Gastrocnemius medialis (tissue), 4 donors: ENCODE data around the gene AGRP. TPM values are rescaled to one million over a fixed set of nuclear protein-coding genes. Genes with fewer than 3 reads are reported as not detected.

Experiments used
- ATAC-seq, 2 donors: fragments of 150-250 bp; one replicate each; pipeline ENCODE4 v1.9.1; 2016
- DNase-seq, 2 donors: peaks; one replicate each; pipeline ENCODE4 v3.0.0-alpha.2; 2019
- H3K27ac ChIP-seq, 4 donors: fragments of 200-600 bp; sonication (generic); 1 replicate in 1 of 4; 2 replicates in 3 of 4; pipeline ENCODE4 v1.5.1; 2016 to 2018; ENCODE audit warnings: mild to moderate bottlenecking in 2 of 4, moderate library complexity in 1 of 4
- H3K27me3 ChIP-seq, 3 donors: fragments of 200-600 bp; sonication (generic) in 2 of 3; 1 replicate in 1 of 3; 2 replicates in 2 of 3; pipeline versions ENCODE4 v1.5.1 to v1.6.0; 2016 to 2019; ENCODE audit warnings: mild to moderate bottlenecking in 1 of 3, moderate library complexity in 1 of 3
- H3K36me3 ChIP-seq, 2 donors: fragments of 200-600 bp; sonication (generic) in 1 of 2; one replicate each; pipeline ENCODE4 v1.5.1; 2017 to 2018
- H3K4me1 ChIP-seq, 2 donors: fragments of 200-600 bp; sonication (generic) in 1 of 2; one replicate each; pipeline ENCODE4 v1.5.1; 2016 to 2017; ENCODE audit warnings: mild to moderate bottlenecking in 2 of 2
- H3K4me3 ChIP-seq, 4 donors: fragments of 200-600 bp; sonication (generic) in 3 of 4; 1 replicate in 1 of 4; 2 replicates in 3 of 4; pipeline ENCODE4 v1.5.1; 2016 to 2019; ENCODE audit warnings: mild to moderate bottlenecking in 2 of 4
- H3K9me3 ChIP-seq, 3 donors: fragments of 200-600 bp; sonication (generic) in 2 of 3; 1 replicate in 1 of 3; 2 replicates in 2 of 3; pipeline ENCODE4 v1.5.1; 2016 to 2019
- CTCF ChIP-seq, 5 experiments: fragments of 450-650 bp in 3 of 5; fragments of 200-600 bp in 2 of 5; sonication (generic) in 2 of 5; IDR thresholded peaks in 4 of 5; conservative IDR thresholded peaks in 1 of 5; 1 replicate in 4 of 5; 2 replicates in 1 of 5; pipeline ENCODE4 v1.5.1; 2016 to 2019; ENCODE audit warnings: antibody characterized with exemption in 5 of 5, mild to moderate bottlenecking in 3 of 5, moderate library complexity in 3 of 5
- POLR2A ChIP-seq, 2 donors: fragments of 450-650 bp; IDR thresholded peaks; one replicate each; pipeline ENCODE4 v1.6.1; 2017; ENCODE audit warnings: antibody characterized with exemption in 2 of 2, mild to moderate bottlenecking in 2 of 2, moderate library complexity in 2 of 2
- in situ Hi-C, 4 donors: fragments of 200-750 bp; cut with MboI; loops; one replicate each; pipeline versions ENCODE4 v1.15.0 to v1.8.0; 2017; ENCODE audit warnings: low sequenced_read_pairs in 4 of 4
- intact Hi-C: fragments of 100-400 bp; cut with DNase I; formaldehyde crosslinking; loops from one replicate; pipeline ENCODE4 v1.15.1; 2023; ENCODE audit warnings: low total_unique reads
- total RNA-seq, 4 donors: library from RNA; depleted of rRNA; stranded (reverse); fragments of >200 nt; gene quantifications; one replicate each; pipeline versions ENCODE4 v1.1.0 to v1.2.3, GENCODE V29; 2016

Gene AGRP
- total RNA-seq, 4 donors from 2014 or later = not detected

- ATAC-seq (no peak), DNase-seq (no peak)
- H3K27me3 ChIP-seq = no peaks in the 10 kb centered on the region
- H3K36me3 ChIP-seq = peaks cover 0 to 23% of the 10 kb centered on the region in 2 donors
- no peak for TF ChIP-seq CTCF (IDR thresholded peaks at IDR 0.05 in 4 of 5, conservative IDR thresholded peaks at IDR 0.05 in 1 of 5)
- TF ChIP-seq POLR2A (IDR thresholded peaks at IDR 0.05) = no peak
- no peaks in the 10 kb centered on the region for H3K9me3 ChIP-seq
- peaks cover 28 to 31% of the 10 kb centered on the region in 2 donors for H3K4me1 ChIP-seq
- in situ Hi-C loops = no loop called here
- no peak overlapping the region for H3K27ac ChIP-seq
- no peak overlapping the region for H3K4me3 ChIP-seq
- intact Hi-C loops = no loop called here
Measured at GRCh38 chr16:67438824-67439393, 44.4 kb downstream of the AGRP start.

- intact Hi-C loops = no loop called here
- TF ChIP-seq POLR2A (IDR thresholded peaks at IDR 0.05) = no peak
- no peak overlapping the region for H3K4me3 ChIP-seq
- no peaks in the 10 kb centered on the region for H3K27me3 ChIP-seq
- H3K36me3 ChIP-seq = peaks cover 0 to 23% of the 10 kb centered on the region in 2 donors
- DNase-seq (no peak), ATAC-seq (no peak)
- H3K27ac ChIP-seq = no peak overlapping the region
- in situ Hi-C loops = no loop called here
- H3K9me3 ChIP-seq = no peaks in the 10 kb centered on the region
- H3K4me1 ChIP-seq = peaks cover 21 to 25% of the 10 kb centered on the region in 2 donors
Measured at GRCh38 chr16:67438098-67438791, 45.1 kb downstream of the AGRP start.

- no peaks in the 10 kb centered on the region for H3K27me3 ChIP-seq
- H3K4me3 ChIP-seq = no peak overlapping the region
- peaks cover 0 to 23% of the 10 kb centered on the region in 2 donors for H3K36me3 ChIP-seq
- intact Hi-C loops (no loop called here), in situ Hi-C loops (no loop called here)
- H3K9me3 ChIP-seq = no peaks in the 10 kb centered on the region
- DNase-seq = no peak
- TF ChIP-seq POLR2A (IDR thresholded peaks at IDR 0.05) (no peak), CTCF (IDR thresholded peaks at IDR 0.05 in 4 of 5, conservative IDR thresholded peaks at IDR 0.05 in 1 of 5) (no peak)
- peaks cover 14 to 17% of the 10 kb centered on the region in 2 donors for H3K4me1 ChIP-seq
- H3K27ac ChIP-seq = no peak overlapping the region
- no peak for ATAC-seq
Measured at GRCh38 chr16:67437513-67437912, 45.8 kb downstream of the AGRP start.

GRCh38 chr16:67436640-67437193 lies 46.6 kb downstream of the AGRP start:
- H3K9me3 ChIP-seq = no peaks in the 10 kb centered on the region
- in situ Hi-C loops (no loop called here), intact Hi-C loops (no loop called here)
- no peaks in the 10 kb centered on the region for H3K27me3 ChIP-seq
- no peak overlapping the region for H3K27ac ChIP-seq
- ATAC-seq = no peak
- peaks cover 0 to 23% of the 10 kb centered on the region in 2 donors for H3K36me3 ChIP-seq
- no peak for DNase-seq
- H3K4me3 ChIP-seq = no peak overlapping the region
- peaks cover 9 to 13% of the 10 kb centered on the region in 2 donors for H3K4me1 ChIP-seq
- TF ChIP-seq CTCF (IDR thresholded peaks at IDR 0.05 in 4 of 5, conservative IDR thresholded peaks at IDR 0.05 in 1 of 5) (no peak), POLR2A (IDR thresholded peaks at IDR 0.05) (no peak)

GRCh38 chr16:67435758-67436164 lies 47.6 kb downstream of the AGRP start:
- no peak overlapping the region for H3K27ac ChIP-seq
- intact Hi-C loops = no loop called here
- no peaks in the 10 kb centered on the region for H3K27me3 ChIP-seq
- no peak for ATAC-seq
- TF ChIP-seq CTCF (IDR thresholded peaks at IDR 0.05 in 4 of 5, conservative IDR thresholded peaks at IDR 0.05 in 1 of 5) (no peak), POLR2A (IDR thresholded peaks at IDR 0.05) (no peak)
- in situ Hi-C loops = no loop called here
- H3K36me3 ChIP-seq = peaks cover 0 to 23% of the 10 kb centered on the region in 2 donors
- peaks cover 7 to 8% of the 10 kb centered on the region in 2 donors for H3K4me1 ChIP-seq
- no peak overlapping the region for H3K4me3 ChIP-seq
- DNase-seq = no peak
- no peaks in the 10 kb centered on the region for H3K9me3 ChIP-seq
